ELF-1 (cell line): ENCODE results near the gene PARP16.
A peak's percentile ranks its signal among the peaks of the same experiment; 100 is the strongest.

Source experiments
- DNase-seq: peaks from one replicate; pipeline ENCODE4 v3.0.0-alpha.2; 2016; ENCODE audit warnings: low read depth, low spot score

Gene PARP16

DNA sequence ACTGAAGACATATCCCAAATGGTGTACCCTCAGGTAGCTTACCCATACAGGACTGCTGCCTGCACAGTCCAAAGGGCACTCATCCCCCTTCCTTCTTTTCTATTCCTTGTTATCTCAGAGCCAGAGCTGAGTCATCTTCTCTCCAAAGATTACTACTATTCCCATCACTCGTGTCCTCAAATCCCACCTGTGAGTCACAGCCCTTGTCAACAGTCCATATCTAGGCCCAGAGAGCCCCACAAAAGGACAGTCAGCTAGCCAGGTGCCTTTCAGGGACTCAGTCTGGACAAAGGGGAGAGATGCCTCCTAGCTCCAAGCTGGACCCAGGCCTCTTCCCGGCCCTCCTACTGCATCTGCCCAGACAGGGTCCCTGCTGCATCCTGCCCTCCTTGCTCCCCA lies 11.0 kb downstream of the PARP16 start:
- no peak for DNase-seq

GRCh38 chr15:65275104-65275727 lies 11.5 kb downstream of the PARP16 start:
- no peak for DNase-seq

- DNase-seq = peak; percentile 77
Measured at GRCh38 chr15:65270811-65271545, 15.7 kb downstream of the PARP16 start.

GRCh38 chr15:65268411-65268810 lies 18.3 kb downstream of the PARP16 start:
- DNase-seq = no peak

DNA sequence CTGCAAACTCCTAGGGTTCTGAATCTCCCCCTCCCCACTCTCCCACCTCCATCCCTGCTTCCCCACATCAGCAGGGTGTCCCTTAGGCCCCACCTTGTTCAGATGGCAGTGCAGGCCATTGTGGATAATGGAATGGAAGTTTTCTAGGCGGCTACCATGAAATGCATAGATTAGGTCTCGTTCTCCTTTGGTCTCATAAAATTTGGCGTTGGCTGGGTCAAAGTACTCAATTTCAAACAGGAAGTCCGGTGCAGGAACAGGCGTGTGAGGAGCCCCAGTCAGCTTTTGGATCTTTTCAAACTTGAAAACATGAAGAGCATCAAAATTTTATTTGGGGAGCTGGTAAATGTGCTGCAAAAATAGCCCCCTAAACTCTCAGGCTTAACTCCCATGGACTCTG lies 20.2 kb downstream of the PARP16 start:
- no peak for DNase-seq

DNA sequence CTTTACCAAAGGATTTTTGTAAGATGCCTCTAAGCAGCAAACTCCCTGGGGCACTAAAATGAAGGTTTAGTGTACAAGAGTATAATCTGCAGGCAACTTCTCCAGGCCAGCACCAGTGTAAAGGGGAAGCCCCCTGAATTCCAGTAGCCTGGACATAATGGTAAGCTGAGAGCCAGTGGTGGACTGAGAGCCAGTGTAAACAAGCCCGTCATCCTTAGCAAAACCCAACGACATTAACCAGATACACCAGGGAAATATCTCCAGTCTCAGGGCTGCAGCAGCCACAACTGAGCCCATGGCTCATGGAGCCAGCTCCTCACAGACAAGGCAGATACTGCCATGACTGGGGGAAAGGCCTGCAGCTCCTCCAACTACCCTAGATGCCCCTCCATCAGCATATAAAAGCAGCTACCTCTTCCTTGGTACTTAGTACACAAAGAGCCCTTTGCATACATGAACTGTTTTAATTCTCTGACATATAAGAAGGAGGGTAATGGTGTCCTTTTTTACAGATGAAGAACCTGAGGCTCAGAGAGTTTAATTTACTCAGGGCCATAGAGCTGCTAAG lies 21.7 kb downstream of the PARP16 start:
- peak; percentile 64 for DNase-seq

GRCh38 chr15:65263313-65263712 lies 23.4 kb downstream of the PARP16 start:
- no peak for DNase-seq

DNA sequence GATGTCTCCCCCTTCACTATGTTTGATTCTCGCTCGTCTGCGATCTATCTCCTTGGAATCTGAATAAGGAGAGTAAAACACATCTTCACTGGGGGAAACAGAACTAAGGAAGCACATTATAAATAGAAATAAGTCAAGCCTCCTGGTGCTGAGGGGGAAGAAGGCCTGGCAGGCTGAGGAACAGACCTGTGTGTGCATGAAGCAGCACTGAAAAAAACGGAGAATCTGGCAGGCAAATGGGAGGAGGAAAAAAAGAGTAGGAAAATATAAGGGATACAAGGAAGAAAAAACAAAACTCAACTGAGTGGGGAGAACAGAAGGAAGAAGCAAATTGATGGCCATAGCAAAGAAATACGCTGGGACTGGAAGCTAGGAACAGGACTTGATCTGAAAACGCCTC lies 25.7 kb downstream of the PARP16 start:
- DNase-seq = no peak

- DNase-seq = no peak
Measured at GRCh38 chr15:65259367-65259797, 27.3 kb downstream of the PARP16 start.

DNA sequence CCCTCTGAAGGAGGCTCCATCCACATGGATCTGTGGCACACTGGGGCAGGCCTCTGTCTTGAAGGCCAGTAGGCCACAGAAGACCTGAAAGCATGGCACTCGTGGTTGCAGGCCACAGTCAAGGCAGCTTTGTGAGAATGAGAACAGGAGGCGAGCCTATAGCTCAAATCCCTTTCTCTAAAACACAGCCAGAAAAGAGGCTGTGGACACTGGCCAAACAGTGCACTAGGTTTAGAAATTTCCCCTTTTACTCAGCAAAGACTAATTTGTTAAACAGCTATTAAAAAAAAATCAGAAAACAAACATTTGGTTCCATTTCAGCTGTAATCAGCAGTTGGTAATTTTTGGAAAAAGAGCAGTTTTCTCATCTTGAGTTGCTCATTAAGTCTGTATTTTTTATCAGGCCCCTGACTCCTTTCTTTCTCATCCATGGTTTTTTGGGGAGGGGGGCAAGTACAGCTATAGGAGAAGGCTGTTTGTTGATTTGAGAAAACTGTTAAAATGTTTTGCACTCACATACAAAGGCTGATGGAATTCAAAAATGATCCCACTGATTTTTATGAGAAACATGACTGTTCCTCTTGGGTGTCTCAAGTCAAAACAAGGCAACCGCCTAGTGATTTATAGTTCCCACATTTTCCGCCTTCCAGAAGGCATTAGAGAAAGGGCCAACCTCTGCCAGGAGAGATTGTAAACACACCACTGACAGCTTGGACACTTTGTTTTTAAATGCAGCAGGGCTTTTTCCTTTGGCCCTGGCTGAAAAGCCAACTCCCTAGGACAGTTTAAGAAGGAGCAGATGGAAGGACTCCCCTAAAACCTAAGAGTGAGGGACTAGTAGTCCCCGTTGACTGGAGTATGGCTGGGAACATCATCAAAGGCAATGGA lies 28.1 kb downstream of the PARP16 start:
- DNase-seq = no peak

DNA sequence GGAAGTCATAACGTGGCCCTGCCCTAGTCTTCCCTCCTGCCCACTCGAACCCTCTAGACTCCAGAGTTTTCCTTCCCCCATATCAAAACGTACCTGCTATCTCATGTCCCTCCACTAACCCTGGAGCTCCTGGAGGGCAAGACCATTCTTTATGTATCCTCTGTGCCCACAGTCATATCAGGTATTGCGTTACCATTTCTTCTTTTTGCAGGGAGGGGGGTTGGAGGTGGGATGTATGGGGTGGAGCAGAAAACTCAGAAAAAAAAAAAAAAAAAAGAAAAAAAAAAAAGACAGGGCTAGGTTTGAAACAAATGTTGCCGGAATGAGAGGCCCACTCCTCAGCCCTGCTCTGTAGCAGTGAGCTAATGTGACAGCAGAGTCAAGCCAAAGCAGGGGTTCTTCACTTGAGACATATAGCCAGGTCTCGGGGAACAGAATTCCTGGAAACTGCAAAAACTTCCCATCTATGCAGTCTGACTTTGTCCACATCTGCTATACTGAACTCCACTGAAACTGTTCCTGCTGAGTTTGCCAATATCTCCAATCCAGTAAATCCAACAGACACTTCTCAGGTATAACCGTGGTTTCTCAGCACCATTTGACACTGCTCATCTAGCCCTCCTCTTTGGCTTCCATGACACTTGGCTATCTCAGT lies 31.1 kb downstream of the PARP16 start:
- no peak for DNase-seq

GRCh38 chr15:65254758-65255157 lies 31.9 kb downstream of the PARP16 start:
- no peak for DNase-seq

DNA sequence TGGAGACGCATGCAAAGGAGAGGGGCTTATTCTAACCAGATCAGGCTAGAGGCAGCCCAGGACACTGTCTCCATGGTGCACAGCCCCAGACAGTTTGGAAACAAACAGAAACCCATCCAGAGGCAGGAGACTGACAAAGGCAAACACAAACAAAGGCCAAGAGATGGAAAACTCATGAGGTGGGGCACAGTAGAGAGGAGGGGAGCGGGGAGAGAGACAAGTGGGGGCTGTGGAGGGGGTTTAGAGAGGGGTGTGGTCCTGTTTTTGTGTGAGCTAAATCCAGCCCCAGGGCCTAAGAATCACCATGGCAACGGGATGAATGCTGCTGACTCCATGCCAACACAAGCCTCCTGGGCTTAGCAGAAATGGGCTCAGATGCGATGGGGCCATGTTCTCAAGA lies 32.3 kb downstream of the PARP16 start:
- peak; percentile 85 for DNase-seq

DNA sequence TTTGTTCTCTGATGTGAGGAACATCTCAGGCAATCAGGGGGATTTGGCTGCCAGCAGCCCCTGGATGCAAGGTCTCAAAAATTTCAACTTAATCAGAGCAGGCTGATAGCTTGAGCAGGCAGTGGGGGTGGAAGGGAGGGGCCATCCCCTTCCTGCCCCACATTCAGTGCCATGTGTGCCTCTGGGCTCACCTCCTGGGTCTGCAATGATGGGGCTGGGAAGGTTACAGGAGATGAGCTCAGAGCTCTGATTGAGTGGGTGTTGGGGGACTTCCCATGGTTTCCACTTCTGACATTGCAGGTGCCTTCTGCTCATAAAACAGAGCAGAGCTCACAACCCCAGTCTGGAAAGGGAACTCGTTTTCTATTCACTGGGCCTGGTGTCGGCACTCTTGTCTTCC lies 37.0 kb downstream of the PARP16 start:
- DNase-seq = peak; percentile 15

DNA sequence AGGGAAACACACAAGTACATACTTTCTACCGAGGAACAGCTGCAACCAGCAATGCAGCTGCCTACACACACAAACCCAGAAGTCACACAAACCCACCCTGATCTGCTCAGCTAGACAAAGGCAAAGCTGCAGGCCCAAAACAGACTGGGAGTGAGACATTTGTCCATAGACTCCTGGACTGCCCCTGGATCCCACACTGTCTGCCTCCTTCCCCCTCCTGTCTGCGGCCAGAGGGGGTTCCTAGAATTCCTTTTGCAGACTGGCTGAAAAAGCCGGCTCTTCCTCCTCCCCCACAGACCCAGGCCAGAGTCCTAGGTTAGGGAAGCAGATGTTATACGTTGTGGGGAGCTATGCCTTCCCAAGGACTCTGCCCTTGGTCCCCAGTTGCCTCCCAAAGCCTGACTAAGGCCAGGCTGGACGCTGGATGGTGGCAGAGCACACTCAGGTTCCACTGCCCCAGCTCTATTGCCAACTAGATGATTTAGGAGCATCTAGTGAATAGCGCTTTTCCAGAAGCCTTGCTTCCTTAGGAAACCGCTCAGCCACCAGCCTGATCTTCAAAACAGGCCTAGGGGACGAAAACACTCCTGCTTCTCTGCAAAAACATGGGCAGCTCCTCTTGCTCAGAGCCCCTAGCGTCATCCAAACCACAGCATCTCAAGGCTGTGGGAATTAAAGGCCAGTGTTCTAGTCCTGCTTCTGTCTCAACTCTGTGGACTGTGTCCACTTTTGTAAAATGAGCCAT lies 38.0 kb downstream of the PARP16 start:
- peak; percentile 56 for DNase-seq

DNA sequence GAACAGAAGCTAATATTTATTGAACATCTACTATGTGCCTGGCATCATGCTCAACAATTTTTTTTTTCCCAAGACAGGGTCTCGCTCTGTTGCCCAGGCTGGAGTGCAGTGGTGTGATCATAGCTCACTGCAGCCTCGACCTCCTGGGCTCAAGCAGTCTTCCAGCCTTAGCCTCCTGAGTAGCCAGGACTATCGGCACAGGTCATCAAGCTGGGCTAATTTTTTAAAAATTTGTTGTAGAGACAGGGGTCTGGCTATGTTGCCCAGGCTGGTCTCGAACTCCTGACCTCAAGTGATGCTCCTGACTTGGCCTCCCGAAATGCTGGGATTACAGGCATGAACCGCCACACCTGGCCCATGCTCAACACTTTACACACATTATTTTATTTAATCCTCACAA lies 39.7 kb downstream of the PARP16 start:
- no peak for DNase-seq

GRCh38 chr15:65246026-65246714 lies 40.5 kb downstream of the PARP16 start:
- DNase-seq = peak; percentile 21

DNA sequence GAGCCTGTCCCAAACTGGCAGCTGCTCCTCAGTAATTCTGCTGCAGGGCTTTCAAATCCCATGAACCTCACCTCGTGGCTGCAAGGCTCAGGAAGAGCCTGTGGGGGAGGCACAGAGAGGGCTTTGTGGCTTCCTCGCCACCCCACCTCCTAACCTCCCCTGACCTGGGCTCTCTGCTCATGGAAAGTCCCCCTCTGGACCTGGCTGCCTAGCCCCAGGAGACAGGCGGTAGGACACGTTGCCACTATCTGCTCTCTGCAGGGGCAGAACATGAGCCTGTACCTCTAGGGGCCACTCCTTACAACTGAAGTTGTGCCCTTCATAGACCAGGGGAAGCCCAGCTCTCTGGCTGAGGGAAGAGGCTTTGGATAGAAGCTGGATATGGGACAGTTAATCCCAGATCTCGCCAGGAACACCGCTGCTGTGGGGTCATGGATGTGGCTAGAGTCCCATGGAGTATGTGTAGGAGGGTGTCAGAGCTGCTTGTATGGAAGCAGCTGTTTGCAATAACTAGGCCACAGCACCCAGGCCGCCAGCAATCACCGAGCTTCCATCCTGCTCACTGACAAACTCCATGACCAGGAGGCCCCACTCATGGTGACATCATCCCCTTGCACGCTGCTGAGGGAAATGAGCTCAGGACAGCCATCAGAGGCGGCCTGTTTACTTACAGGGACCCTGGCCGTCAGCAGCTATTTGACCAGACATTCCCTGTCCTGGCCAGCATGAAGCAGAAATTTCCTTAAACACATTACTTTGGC lies 41.4 kb downstream of the PARP16 start:
- DNase-seq = peak; percentile 40

DNA sequence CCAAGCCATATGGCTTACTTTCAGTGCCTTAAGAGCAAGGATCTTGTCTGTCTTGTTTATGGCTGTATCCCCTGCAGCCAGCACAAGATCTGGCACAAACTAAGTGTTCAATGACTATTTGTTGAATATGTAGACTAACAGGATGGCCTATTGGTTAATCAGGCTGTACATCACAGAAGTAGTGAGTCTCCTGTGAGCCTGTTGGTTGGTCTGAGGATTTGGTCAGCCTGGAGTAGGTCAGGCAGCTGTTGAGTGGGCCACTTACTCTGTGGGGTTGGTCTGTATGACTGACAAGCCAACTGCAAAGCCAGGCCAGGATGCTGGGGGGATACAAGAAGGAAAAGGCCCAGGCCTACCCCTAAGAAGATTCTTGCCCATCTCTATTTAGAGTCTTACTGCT lies 42.0 kb downstream of the PARP16 start:
- no peak for DNase-seq
